ENCODE results near the gene ARID1A.

GRCh38 chr1:26767714-26768113, 71.9 kb downstream of the ARID1A start:
- no peak for TF ChIP-seq CTCF (IDR thresholded peaks at IDR 0.05)
- no peak for TF ChIP-seq POLR2A (IDR thresholded peaks at IDR 0.05)
- no peak for TF ChIP-seq POLR2AphosphoS5 (IDR thresholded peaks at IDR 0.05)

Measured in sigmoid colon (tissue), 4 donors.